Spleen (tissue), 11 donors: ENCODE results near the gene TMEM63B. TPM values are rescaled to one million over a fixed set of nuclear protein-coding genes. Genes with fewer than 3 reads are reported as not detected.

Experiments
- DNase-seq: peaks from one replicate; pipeline ENCODE4 v3.0.0-alpha.2; 2020
- H3K27ac ChIP-seq, 8 donors: fragments of 200-600 bp; sonication (generic) in 7 of 8; 1 replicate in 4 of 8; 2 replicates in 4 of 8; pipeline versions ENCODE4 v1.5.0 to v1.8.0; 2016 to 2021; ENCODE audit warnings: inconsistent platforms in 4 of 8, mild to moderate bottlenecking in 4 of 8, moderate library complexity in 1 of 8
- H3K27me3 ChIP-seq, 7 donors: fragments of 200-600 bp; sonication (generic) in 6 of 7; replicated peaks in 1 of 7; 1 replicate in 4 of 7; 2 replicates in 3 of 7; pipeline versions ENCODE4 v1.5.0 to v1.8.0; 2016 to 2021; ENCODE audit warnings: inconsistent platforms in 3 of 7, mild to moderate bottlenecking in 1 of 7
- H3K36me3 ChIP-seq, 6 donors: fragments of 200-600 bp; sonication (generic) in 5 of 6; 1 replicate in 4 of 6; 2 replicates in 2 of 6; pipeline versions ENCODE4 v1.5.0 to v1.8.0; 2016 to 2021; ENCODE audit warnings: inconsistent platforms in 2 of 6
- H3K4me1 ChIP-seq, 6 donors: fragments of 200-600 bp; sonication (generic) in 5 of 6; 1 replicate in 3 of 6; 2 replicates in 3 of 6; pipeline versions ENCODE4 v1.5.0 to v1.8.0; 2016 to 2021; ENCODE audit warnings: inconsistent platforms in 3 of 6
- H3K4me3 ChIP-seq, 8 donors: fragments of 200-600 bp; sonication (generic) in 7 of 8; 1 replicate in 4 of 8; 2 replicates in 4 of 8; pipeline versions ENCODE4 v1.5.0 to v1.8.0; 2016 to 2021; ENCODE audit warnings: inconsistent platforms in 4 of 8, mild to moderate bottlenecking in 4 of 8, moderate library complexity in 2 of 8
- H3K9me3 ChIP-seq, 8 donors: fragments of 200-600 bp; sonication (generic) in 7 of 8; 1 replicate in 4 of 8; 2 replicates in 4 of 8; pipeline versions ENCODE4 v1.5.0 to v1.8.0; 2016 to 2021; ENCODE audit warnings: inconsistent platforms in 4 of 8
- CTCF ChIP-seq, 11 experiments: fragments of 200-600 bp in 7 of 11; fragments of 450-650 bp in 4 of 11; sonication (generic) in 4 of 11; IDR thresholded peaks in 8 of 11; conservative IDR thresholded peaks in 3 of 11; 1 replicate in 7 of 11; 2 replicates in 4 of 11; pipeline versions ENCODE4 v1.4.0 to v1.8.0; 2016 to 2021; ENCODE audit warnings: antibody characterized with exemption in 11 of 11, inconsistent platforms in 4 of 11, mild to moderate bottlenecking in 1 of 11
- POLR2A ChIP-seq, 3 donors: fragments of 450-650 bp; IDR thresholded peaks; one replicate each; pipeline ENCODE4 v1.5.1; 2017; ENCODE audit warnings: antibody characterized with exemption in 3 of 3, mild to moderate bottlenecking in 1 of 3
- POLR2AphosphoS5 ChIP-seq, 3 donors: sonication (generic); formaldehyde crosslinking; IDR thresholded peaks; one replicate each; pipeline ENCODE4 v1.5.1; 2017; ENCODE audit warnings: antibody characterized with exemption in 3 of 3
- WGBS, 5 donors: extraction: QIAGEN DNeasy Blood & Tissue Kit in 3 of 5; methylation state at CpG; one replicate each; pipeline versions ENCODE4 v1.1.5 to v1.1.7; 2013 to 2018; 5-methylcytosine and 5-hydroxymethylcytosine counted together
- intact Hi-C: fragments of 100-400 bp; cut with DNase I; formaldehyde crosslinking; loops from one replicate; pipeline ENCODE4 v1.15.0; 2023; ENCODE audit warnings: low total_unique reads
- polyA plus RNA-seq, 3 donors: library from polyadenylated mRNA; stranded (reverse); fragments of 200-250 nt; gene quantifications; one replicate each; pipeline ENCODE4 v1.2.1, GENCODE V29; 2013
- total RNA-seq, 7 donors: library from RNA; depleted of rRNA in 3 of 7; stranded (reverse); fragments of >200 nt in 3 of 7; fragmentation: NEBNext Ultra II Directional in 4 of 7; extraction: Animal tissue kit (Norgen Biotek cat#: 25700) in 4 of 7; gene quantifications; one replicate each; pipeline versions ENCODE4 v1.1.0 to v1.2.1, GENCODE V29; 2016 to 2021
- donor health status: healthy with polysubstance abuse.
- donor health status: DM: no; HTN: no; CAD: no; lungs with moderate emphysema.
- donor health status: DM: no; HTN: no; CAD: no.
- donor health status: Bipolar disorder and iron deficiency.
- donor health status: healthy.
- donor health status: DM: no; HTN: no; CAD: no.
- donor health status: DM: yes; HTN: yes; CAD: no.

TMEM63B gene
- total and polyA plus RNA-seq, 10 donors = 2.8 to 24.8 (median 18.3) TPM

DNA sequence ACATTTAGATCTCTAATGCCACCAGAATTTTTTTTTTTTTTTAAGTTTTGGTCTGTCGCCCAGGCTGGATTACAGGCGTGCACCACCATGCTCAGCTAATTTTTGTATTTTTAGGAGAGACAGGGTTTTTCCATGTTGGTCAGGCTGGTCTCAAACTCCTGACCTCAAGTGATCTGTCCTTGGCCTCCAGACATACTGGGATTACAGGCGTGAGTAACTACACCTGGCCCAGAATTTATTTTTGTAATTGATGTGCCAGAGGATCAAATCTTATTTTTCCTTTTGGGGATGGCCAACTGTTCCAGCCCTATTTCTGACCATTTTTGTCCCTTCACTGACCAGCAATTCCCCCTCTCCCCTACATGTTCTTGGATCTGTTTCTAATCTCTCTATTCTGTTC, 71.3 kb downstream of the TMEM63B start:
- Histone ChIP-seq H3K36me3 (no peaks in the 10 kb centered on the region), H3K9me3 (no peaks in the 10 kb centered on the region), H3K27ac (no peak overlapping the region), H3K4me1 (no peaks in the 10 kb centered on the region), H3K27me3 (no peaks in the 10 kb centered on the region), H3K4me3 (no peak overlapping the region)
- intact Hi-C loops = no loop called here
- 80 to 95% (median 85%) methylated on average over 3 of the region's 3 CpGs for WGBS, 5 donors
- TF ChIP-seq CTCF (IDR thresholded peaks at IDR 0.05 in 8 of 11, conservative IDR thresholded peaks at IDR 0.05 in 3 of 11) = no peak
- TF ChIP-seq POLR2AphosphoS5 (IDR thresholded peaks at IDR 0.05) = no peak
- TF ChIP-seq POLR2A (IDR thresholded peaks at IDR 0.05) = no peak
- DNase-seq = no peak

- H3K4me1 ChIP-seq = no peaks in the 10 kb centered on the region
- DNase-seq = no peak
- no peaks in the 10 kb centered on the region for H3K27me3 ChIP-seq
- no peaks in the 10 kb centered on the region for H3K36me3 ChIP-seq
- H3K27ac ChIP-seq = no peak overlapping the region
- TF ChIP-seq CTCF (IDR thresholded peaks at IDR 0.05 in 8 of 11, conservative IDR thresholded peaks at IDR 0.05 in 3 of 11) = no peak
- no peaks in the 10 kb centered on the region for H3K9me3 ChIP-seq
- no peak overlapping the region for H3K4me3 ChIP-seq
- intact Hi-C loops = no loop called here
- WGBS, 5 donors = 81 to 91% (median 89%) methylated on average over 4 of the region's 4 CpGs
Measured at GRCh38 chr6:44199883-44200282, 72.5 kb downstream of the TMEM63B start.

DNA sequence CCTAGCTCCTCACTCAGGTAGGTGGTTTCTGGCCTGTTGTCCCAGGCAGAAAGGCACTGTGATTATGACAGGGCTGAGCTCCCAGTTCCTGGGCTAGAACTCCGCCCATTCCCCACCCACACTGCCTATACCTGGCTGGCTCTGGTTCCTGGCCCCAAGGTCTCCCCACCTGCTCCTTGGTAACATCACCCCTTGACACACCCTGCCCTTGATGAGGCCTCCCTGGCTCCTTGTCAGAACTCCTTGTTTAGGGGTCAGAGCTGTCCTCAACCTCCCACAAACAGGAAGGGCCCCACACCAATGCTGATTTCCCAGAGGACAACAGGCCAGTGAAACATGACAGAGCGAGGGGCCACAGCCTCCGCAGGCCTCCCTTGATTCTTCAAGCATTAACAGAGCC, 73.8 kb downstream of the TMEM63B start:
- TF ChIP-seq POLR2A (IDR thresholded peaks at IDR 0.05) = no peak
- no peak for TF ChIP-seq CTCF (IDR thresholded peaks at IDR 0.05 in 8 of 11, conservative IDR thresholded peaks at IDR 0.05 in 3 of 11)
- no peak for TF ChIP-seq POLR2AphosphoS5 (IDR thresholded peaks at IDR 0.05)
- no peak for DNase-seq
- H3K36me3 ChIP-seq = no peaks in the 10 kb centered on the region
- intact Hi-C loops = no loop called here
- no peak overlapping the region for H3K27ac ChIP-seq
- no peaks in the 10 kb centered on the region for H3K9me3 ChIP-seq
- H3K4me3 ChIP-seq = no peak overlapping the region
- H3K27me3 ChIP-seq = no peaks in the 10 kb centered on the region
- H3K4me1 ChIP-seq = no peaks in the 10 kb centered on the region
- 67 to 88% (median 78%) methylated on average over 3 of the region's 3 CpGs for WGBS, 5 donors

GRCh38 chr6:44201638-44202303, 74.4 kb downstream of the TMEM63B start:
- DNase-seq = no peak
- intact Hi-C loops = no loop called here
- TF ChIP-seq POLR2A (IDR thresholded peaks at IDR 0.05) = no peak
- no peak for TF ChIP-seq CTCF (IDR thresholded peaks at IDR 0.05 in 8 of 11, conservative IDR thresholded peaks at IDR 0.05 in 3 of 11)
- TF ChIP-seq POLR2AphosphoS5 (IDR thresholded peaks at IDR 0.05) = no peak
- H3K36me3 ChIP-seq = no peaks in the 10 kb centered on the region
- H3K9me3 ChIP-seq = no peaks in the 10 kb centered on the region
- H3K4me3 ChIP-seq = no peak overlapping the region
- H3K4me1 ChIP-seq = no peaks in the 10 kb centered on the region
- H3K27me3 ChIP-seq = no peaks in the 10 kb centered on the region
- 77 to 92% (median 84%) methylated on average over 11 of the region's 11 CpGs for WGBS, 5 donors
- no peak overlapping the region for H3K27ac ChIP-seq
